GM10266 (cell line): ENCODE results near the gene CDH4.

Experiments used
- DNase-seq: peaks from one replicate; pipeline ENCODE4 v3.0.0; 2012; ENCODE audit errors: extremely low spot score
- TF ChIP-seq, protein P1 (sequence below): IDR thresholded peaks from 2 replicates; pipeline ENCODE4 v1.5.1; 2012; ENCODE audit warnings: mild to moderate bottlenecking, low read depth; ENCODE audit not compliant: control insufficient read depth, insufficient read depth; ENCODE audit errors: missing control alignments

CDH4 gene

GRCh38 chr20:61391185-61391584, 139.1 kb downstream of the CDH4 start:
- no peak for DNase-seq
- TF ChIP-seq, protein P1, sequence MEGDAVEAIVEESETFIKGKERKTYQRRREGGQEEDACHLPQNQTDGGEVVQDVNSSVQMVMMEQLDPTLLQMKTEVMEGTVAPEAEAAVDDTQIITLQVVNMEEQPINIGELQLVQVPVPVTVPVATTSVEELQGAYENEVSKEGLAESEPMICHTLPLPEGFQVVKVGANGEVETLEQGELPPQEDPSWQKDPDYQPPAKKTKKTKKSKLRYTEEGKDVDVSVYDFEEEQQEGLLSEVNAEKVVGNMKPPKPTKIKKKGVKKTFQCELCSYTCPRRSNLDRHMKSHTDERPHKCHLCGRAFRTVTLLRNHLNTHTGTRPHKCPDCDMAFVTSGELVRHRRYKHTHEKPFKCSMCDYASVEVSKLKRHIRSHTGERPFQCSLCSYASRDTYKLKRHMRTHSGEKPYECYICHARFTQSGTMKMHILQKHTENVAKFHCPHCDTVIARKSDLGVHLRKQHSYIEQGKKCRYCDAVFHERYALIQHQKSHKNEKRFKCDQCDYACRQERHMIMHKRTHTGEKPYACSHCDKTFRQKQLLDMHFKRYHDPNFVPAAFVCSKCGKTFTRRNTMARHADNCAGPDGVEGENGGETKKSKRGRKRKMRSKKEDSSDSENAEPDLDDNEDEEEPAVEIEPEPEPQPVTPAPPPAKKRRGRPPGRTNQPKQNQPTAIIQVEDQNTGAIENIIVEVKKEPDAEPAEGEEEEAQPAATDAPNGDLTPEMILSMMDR = no peak

DNA sequence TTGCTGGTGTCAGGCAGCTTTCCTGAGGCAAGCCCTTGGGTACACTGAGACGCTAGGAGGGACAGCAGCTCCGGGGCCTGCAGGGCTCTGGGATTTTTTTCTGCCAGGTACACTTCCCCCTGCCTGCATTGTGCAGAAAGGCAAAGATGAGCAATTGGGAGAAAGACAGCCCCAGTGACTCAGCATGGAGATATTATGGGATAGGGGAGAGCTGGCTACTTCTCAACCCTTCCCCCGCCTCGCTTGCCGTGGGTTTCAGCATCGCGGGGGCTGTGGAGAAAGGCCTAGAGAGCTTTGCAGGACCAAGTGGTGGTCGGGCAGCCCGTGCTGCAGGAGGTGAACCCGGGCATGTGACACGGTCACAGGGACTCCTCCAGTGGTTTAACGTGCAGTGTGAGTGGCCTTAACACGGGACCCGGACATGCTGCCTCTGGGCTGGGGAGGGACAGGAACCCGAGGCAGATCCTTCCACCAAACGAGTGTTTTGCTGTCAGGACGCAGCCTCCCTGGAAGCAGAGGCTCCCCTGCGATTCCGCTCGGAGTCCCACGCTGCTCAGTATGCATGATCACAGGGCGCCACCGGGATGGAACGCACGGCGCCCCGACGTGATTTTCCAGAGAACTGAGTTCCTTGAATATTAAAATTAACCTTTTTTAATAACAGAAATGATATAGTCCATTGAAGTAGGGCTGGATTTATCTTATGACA, 139.9 kb downstream of the CDH4 start:
- TF ChIP-seq, protein P1 = no peak
- no peak for DNase-seq

- DNase-seq = no peak
- TF ChIP-seq, protein P1 = no peak
Observed at GRCh38 chr20:61394088-61394799, 142.2 kb downstream of the CDH4 start.

DNA sequence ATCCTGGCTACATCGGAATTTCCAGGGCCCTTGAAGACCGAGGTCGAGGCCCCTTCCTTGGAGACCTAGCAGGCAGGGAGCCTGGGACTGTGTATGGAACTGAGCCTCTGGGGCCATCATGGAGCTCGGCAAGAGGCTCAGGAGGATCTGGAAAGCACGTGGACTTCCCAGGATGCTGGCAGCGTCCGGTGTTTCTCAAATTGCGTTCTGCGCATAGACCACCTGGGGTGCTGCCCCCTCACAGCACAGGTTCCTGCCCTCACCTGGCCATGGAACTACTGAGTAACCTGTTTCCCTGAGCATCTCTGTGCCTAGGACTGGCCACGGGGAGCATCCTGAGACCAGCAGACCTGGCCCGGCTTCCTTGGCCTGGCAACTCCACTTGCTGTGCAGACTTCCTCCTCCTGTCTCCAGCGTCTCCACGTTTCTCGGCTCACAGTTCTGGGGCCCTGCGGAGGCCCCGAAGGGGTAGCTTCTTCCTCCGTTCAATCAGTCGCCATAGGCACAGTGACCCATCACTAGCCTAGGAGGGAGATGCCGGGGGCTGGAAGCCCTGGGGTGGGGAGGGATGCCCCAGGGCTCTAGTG, 144.3 kb downstream of the CDH4 start:
- TF ChIP-seq, protein P1 = no peak
- DNase-seq = no peak

DNA sequence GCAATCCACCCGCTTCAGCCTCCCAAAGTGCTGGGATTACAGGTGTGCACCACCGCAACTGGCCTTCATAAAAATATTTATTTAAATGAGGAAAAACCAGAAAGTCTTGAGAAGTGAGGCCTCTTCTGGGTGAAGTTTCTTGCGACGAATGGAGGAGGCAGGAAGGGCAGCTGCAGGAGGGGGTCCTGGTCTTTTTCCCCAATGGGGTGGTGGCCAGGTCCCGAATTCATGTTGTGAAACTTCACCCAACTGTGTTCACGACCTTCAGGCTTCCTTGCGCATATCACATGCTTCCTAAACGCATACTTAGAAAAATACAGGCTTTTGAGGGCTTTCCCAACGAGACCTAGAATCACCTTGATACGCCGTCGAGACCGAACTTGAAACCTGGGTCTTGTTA, 145.1 kb downstream of the CDH4 start:
- no peak for DNase-seq

DNA sequence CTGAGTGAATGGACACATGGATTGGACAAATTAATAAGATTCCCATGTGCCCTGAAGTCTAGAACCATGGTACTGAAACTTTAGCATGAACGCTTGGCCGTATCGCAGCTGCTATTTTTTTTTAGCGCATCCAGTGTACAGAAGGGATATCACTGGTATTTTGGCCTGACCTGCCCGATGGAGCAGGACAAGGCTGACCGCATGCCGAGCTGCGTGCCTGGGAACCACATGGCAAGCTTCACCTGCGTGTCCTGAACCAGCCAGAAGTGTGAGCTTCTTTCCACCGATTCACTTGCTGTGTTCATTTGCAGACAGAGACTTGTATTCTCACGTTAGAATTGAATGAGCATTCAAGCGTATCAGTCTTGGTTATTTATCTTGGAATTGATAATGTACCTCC, 145.7 kb downstream of the CDH4 start:
- no peak for DNase-seq
- TF ChIP-seq, protein P1 = no peak

More for the DNA sequence above, 145.1 kb downstream of the CDH4 start:
- TF ChIP-seq, protein P1 = no peak

- TF ChIP-seq, protein P1 = no peak
- DNase-seq = no peak
Observed at GRCh38 chr20:61399433-61399832, 147.4 kb downstream of the CDH4 start.
